ENCODE data around the gene ART1.
"Not testable (repeated sequence)": the region's sequence is repeated elsewhere in the genome, so short reads cannot be mapped to it uniquely, and the experiment has no call there.

ART1 gene

DNA sequence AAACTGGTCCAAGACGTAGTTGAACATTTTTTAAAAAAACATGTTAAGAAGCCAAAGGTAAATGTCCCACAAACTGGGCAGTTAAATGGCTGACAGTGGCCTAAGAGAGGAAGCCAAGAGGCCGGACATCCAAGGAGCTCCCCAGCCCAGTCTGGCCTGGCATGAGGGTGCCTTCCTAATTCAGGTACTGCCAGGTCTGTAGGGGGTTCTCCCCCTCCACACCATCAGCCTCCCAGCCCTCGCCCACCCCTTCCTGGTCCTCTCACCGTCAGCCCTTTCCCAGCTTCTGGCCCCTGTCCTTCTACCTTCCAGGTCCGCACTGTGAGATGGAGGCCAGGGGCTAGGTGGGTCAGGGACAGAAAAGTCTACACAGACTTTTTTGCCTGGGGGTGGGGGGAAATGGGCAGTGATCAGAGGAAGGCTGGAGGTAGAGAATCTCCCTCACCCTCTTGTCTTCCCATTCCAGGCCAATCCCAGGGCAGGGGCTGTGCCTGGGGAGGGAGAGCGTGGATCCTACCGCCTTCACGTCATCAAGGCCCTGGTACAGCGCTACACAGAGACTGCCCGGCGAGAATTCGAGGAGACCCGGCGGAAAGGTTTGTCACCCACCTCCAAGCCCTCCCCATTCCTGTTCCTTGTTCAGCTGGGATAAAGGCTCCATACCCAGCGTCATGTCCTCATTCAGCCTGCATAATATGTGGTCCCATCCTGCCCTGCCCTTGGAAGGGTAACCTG, 9.1 kb upstream of the ART1 start:
- DNase-seq, result no peak

- no peak for DNase-seq
Measured at GRCh38 chr11:3637201-3637600, 7.7 kb upstream of the ART1 start.

DNA sequence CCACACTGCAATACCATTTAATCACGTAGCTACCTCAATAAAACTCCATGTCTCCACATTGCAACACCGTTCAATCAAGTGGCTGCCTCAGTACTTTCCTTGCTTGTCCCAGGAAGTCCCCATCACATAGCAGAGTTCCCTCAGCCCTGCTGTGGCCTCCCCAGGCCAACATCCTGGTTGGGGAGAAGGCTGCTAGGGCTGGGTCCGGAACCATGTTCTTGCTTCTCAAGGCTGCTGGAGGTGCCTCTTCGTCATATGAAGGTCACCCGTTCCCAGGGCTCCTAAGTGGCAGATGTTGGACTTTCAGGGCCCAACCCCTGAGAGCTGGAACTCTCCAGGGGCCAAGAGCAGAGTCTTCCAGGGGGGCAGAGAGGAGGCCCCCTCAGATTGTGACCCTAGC, 6.4 kb upstream of the ART1 start:
- no peak for DNase-seq

DNA sequence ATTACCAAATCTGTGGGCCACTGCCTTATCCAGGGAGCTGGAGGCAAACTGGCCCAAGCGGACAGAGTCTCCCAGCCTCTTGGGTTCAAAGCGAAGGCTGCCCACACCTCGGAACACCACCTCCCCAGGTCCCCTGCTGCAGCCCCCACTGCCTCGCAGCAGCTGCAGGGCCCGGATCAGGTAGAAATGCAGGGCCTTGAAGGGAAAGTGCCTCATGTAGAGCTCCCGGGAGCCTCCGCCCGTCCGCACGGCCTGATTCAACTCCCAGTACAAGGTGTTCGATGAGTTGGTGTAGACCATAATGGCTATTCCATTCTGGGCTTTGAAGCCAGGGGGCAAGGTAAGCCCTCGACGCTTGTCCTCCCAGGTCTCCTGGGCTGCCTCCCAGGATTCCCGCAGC, 5.1 kb upstream of the ART1 start:
- no peak for DNase-seq

DNA sequence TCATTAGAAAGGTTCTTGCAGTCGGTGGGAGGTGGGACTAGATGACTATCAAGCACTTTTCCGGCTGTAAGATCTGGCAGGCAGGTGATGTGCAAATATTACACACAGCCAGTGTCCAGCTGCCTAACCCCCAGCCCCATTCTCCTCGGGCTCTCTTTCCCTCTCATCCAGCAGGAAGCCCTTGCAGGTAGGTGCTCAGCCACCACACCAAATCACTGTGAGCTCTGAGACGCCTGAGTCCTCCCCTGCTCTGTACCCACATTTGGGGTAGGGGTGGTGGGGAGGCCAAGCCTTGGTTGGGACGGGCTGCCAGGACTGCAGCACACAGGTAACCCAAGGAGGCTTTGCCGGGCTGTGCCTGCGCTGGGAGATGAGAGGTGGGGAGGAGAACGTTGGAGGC, 3.7 kb upstream of the ART1 start:
- DNase-seq, result no peak

- no peak for DNase-seq
Measured at GRCh38 chr11:3641701-3642070, 3.2 kb upstream of the ART1 start, which contains the start of gene ART5. Gene ART5, minus strand, starts transcription at chr11:3641992. Its CDS starts 130 bp downstream, at chr11:3641862.

- DNase-seq, result no peak
Measured at GRCh38 chr11:3642071-3642951, 2.6 kb upstream of the ART1 start.

- DNase-seq, result not testable (repeated sequence)
Measured at GRCh38 chr11:3643102-3643546, 1.8 kb upstream of the ART1 start.

DNA sequence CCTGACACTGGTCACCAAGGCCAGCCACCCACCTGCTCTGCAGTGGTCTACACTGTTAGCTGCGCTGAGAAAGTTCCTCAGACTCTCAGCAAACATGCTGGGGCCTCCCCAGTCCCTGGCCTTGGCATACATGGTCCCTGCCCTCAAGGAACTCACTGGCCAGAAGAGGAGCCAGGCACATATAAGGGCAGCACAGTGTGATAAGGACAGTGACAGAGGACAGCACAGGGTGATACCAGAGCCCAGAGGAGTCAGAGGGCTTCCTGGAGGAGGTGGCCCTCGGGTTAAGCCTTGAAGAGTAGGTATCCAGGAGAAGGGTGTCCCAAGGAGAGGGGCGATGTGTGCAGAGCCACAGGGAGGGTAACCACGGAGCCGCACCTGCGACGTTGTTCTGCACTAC, 624 bp downstream of the ART1 start:
- DNase-seq, result no peak

- not testable (repeated sequence) for DNase-seq
Measured at GRCh38 chr11:3648843-3649242, 3.9 kb downstream of the ART1 start.

DNA sequence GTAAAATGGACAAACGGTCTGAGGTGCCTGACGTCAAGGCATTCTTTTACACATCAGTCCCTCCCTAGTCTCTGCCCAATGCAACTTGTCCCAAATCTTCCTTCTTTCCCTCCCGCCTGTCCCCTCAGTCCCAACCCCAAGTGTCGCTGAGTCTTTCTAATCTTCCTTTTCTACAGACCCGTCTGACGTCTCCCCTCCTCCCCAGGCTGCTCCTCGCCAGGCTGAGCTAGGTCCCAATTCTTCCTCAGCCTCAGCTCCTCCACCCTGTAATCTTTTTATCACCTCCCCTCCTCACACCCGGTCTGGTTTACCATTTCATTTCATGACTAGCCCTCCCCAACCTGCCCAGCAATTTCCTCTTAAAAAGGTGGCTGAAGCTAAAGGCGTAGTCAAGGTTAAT, 4.4 kb downstream of the ART1 start:
- not testable (repeated sequence) for DNase-seq

DNA sequence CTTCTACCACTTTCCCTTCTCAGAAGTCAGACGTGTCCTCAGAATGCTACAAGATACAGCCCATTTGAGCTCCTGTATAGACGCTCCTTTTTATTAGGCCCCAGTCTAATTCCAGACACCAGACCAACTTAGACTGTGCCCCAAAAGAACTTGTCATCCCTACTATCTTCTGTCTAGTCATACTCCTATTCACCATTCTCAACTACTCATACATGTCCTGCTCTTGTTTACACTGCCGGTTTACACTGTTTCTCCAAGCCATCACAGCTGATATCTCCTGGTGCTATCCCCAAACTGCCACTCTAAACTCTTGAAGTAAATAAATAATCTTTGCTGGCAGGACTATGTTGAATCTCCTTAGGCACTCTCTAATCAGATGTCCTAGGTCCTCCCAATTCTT, 7.6 kb downstream of the ART1 start:
- DNase-seq, result not testable (repeated sequence)

- no peak for DNase-seq
Measured at GRCh38 chr11:3655547-3655946, 10.6 kb downstream of the ART1 start.

GRCh38 chr11:3657331-3657730, 12.4 kb downstream of the ART1 start:
- not testable (repeated sequence) for DNase-seq

- no peak for DNase-seq
Measured at GRCh38 chr11:3658252-3658651, 13.3 kb downstream of the ART1 start.

DNA sequence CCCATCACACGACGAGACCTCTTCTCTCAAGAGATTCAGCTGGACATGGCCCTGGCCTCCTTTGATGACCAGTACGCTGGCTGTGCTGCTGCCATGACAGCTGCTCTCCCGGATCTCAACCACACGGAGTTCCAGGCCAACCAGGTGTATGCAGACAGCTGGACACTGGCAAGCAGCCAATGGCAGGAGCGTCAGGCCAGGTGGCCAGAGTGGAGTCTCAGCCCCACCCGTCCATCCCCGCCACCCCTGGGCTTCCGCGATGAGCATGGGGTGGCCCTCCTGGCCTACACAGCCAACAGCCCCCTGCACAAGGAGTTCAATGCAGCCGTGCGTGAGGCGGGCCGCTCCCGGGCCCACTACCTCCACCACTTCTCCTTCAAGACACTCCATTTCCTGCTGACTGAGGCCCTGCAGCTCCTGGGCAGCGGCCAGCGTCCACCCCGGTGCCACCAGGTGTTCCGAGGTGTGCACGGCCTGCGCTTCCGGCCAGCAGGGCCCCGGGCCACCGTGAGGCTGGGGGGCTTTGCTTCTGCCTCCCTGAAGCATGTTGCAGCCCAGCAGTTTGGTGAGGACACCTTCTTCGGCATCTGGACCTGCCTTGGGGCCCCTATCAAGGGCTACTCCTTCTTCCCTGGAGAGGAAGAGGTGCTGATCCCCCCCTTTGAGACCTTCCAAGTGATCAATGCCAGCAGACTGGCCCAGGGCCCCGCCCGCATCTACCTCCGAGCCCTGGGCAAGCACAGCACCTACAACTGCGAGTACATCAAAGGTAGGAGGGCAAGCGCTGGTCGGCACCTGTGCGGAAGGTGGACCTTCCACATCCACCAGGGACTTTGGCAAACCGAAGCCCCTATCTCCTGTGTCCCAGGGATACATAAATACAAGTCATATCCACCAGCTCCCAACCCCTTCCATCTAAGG, 14.9 kb downstream of the ART1 start:
- no peak for DNase-seq

GRCh38 chr11:3660960-3661359, 16.0 kb downstream of the ART1 start:
- DNase-seq, result no peak

DNA sequence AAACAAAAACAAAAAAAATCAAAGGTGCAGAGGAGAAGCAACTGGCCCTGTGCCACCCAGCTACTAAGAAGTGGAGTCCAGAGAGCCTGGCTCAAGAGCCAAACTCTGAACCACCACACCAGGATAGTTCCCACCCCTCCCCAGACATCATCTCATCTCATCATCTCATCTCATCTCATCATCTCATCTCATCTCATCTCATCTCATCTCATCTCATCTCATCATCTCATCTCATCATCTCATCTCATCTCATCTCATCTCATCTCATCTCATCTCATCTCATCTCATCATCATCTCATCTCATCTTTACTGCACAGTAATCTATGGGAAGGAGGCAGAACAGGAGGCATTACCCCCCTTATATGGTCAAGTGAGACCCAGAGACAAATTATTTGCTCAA, 17.9 kb downstream of the ART1 start:
- DNase-seq, result no peak

- DNase-seq, result no peak
Measured at GRCh38 chr11:3664032-3664630, 19.2 kb downstream of the ART1 start.

GRCh38 chr11:3665336-3666022, 20.6 kb downstream of the ART1 start:
- no peak for DNase-seq

DNA sequence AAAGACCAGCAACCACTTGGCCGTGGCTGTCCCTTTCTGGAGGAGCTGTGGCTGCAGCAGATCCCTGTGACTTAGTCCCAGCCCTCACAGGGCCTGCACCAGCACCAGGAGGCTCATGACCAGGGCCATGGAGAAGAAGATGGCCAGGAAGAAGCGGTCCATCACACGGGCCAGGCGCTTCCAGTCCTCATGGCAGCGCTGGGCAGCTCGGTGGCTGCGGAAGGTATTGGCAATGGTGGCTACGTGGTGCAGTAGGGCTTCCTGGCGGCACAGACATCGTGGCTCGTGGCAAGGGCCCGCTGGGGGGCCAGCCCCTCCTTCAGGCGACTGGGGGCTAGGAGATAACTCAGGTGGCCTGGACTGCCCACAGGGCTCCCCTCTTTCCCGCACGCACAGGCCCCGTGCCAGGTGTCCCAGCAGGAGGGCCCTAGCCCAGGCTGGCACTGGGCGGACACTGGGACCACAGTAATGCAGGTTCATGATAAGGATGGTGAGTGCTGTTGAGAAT, 21.1 kb downstream of the ART1 start:
- DNase-seq, result no peak
